Pons (tissue), 1 donor: Measurements from ENCODE around the gene PCYOX1L.

Experiments
- DNase-seq: peaks from one replicate; pipeline ENCODE4 v3.0.0-alpha.2; 2016; ENCODE audit warnings: low spot score

PCYOX1L gene

DNA sequence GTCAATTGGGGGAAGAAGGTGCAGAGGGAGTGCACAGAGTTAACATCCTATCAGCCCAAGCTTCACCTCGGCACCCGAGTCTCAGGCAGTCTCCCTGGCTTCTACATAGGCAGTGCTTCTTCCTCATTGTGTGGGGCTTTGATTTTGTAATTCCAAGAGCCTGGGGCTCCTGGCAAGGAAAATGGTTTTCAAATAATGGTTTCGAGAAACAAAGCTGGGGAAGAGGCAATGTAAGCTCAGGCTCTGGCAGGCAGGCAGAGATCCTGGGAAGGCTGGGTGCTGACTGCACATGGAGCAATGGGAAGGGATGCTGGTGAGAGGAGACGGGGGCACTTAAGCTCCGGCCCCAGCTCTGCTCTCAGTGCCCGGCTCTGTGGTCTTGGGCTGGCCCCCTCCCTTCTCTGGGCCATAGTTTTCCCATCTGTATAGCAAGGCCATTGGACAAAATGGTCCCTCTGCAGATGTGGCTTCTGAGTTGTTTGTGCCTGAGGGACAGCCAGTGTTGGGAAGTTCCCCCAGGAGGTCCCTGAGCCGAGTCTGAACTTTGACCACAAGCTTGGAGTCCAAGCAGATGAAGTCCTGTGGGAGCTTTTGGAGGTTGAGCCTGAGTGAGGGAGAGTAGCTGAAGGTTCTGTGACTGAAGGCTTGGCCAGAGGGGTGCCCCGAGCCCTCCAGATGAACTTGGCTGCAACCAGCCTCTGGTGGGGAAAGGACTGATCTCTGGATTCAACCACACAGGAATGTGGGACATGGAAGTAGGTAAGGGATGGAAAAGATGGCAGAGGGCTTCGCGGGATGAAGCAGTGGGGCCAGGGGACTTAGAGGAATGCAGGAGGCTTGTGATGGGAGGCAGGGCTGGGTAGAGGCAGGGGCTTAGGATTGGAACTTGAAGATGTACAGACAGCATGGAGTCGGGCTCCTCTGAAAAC lies 49.7 kb downstream of the PCYOX1L start:
- DNase-seq = no peak

GRCh38 chr5:149408252-149409099 lies 50.6 kb downstream of the PCYOX1L start:
- no peak for DNase-seq

DNA sequence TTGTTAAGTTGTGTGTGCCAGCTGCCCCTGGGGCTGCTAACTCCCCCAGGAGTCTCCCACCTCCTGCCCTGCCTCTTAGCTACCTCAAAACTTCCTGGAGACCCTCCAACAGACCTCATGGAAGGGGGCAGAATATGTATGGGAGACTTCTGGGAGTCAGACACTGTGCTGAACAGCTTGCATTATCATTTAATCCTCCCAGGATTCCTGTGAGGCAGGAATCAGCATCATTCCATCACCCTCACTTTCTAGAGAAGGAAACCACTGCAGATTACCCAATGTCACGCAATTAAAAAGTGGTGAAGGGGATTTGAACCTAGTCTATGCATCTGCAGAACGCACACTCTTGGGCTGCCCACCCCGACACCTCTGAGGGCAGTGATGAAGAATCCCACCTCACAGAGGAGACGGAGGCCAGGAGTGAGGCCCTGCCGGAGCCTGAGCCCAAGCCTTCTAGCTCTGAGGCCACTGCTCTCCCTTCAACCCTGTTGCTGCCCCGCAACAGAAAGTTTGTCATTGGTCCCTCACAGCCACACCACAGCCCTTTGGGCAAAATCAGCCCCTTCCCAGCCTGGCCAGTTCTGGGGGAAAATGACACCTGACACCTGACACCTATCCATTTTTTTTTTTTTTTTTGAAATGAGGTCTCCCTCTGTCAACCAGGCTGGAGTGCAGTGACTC lies 51.6 kb downstream of the PCYOX1L start:
- DNase-seq = no peak

DNA sequence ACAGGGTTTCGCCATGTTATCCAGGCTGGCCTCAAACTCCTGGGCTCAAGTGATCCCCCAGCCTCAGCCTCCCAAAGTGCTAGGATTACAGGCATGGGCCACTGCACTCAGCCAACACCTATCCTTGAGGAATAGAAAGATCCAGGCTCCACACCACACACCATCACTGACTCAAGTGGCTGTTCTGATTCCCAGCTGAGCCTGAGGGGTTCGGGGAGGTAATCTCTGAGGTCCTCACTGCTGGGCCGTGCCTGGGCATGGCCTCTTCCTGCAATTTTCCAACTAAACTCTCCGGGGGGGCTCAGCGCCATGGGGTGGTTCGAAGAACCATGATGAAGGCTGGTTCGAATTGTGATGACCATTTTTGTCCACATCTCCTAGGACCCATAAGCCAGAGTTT lies 52.2 kb downstream of the PCYOX1L start:
- no peak for DNase-seq

DNA sequence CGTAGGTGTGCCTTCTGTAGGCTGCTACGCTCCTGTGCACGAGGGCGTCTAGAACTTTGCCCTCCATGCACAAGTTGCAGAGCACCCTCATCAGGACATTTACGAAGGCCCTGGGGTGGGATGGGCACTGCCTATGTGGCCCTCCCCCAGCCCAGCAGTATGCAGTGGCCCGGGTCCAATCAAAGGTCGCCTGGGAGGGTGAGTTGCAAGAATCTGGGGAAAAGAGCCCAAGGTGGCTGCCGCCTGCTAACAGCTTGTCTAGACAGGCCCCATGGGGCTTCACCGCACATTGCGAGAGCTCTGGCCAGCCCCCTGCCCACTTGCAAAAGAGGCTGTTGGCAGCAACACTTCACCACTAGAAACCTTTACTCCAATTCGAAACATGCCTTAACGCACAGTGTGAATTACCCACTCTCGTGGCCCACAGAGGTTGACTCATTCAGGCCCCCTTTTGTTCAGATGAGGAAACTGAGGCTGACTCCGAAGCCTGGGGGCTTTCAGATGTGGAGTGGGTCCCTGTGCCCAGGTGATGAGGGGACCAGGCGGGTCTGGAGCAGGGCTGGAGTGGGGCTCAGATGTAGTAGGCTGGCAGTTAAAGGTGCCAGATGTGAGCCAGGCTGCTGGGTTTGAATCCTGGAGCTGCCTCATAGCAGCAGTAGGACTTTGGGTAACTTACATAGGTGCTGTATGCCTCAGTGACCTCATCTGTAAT lies 53.0 kb downstream of the PCYOX1L start:
- DNase-seq = no peak

- no peak for DNase-seq
Measured at GRCh38 chr5:149411738-149412519, 54.1 kb downstream of the PCYOX1L start.

GRCh38 chr5:149412783-149413476 lies 55.1 kb downstream of the PCYOX1L start:
- no peak for DNase-seq

DNA sequence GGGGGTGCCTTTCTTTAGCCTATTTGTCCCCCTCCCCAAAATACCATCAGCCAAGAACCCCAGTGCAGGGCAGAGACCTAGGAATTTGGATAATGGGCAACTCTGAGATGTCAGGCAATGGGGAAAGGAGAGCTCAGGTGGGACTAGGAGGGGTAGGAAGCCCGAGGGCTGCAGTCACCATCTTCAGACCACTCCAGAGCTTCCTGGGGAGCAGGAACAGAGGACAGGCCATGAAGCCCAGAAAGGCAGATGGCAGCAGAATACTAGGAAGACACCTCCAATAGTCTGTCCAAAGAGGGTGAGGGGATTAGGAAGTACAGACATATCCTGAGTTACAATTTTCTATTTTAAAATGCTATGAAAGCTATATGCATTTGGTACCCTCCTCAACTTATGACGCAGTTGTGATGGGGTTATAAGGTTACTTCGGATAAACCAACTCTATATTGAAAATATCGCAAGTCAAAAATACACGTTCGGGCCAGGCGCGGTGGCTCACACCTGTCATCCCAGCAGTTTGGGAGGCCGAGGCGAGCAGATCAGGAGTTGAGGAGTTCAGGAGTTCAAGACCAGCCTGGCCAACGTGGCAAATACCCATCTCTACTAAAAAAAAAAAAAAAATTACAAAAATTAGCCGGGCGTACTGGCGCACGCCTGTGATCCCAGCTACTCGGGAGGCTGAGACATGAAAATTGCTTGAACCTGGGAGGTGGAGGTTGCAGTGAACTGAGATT lies 55.8 kb downstream of the PCYOX1L start:
- no peak for DNase-seq

- DNase-seq = no peak
Measured at GRCh38 chr5:149414405-149415065, 56.7 kb downstream of the PCYOX1L start.

- no peak for DNase-seq
Measured at GRCh38 chr5:149415066-149415967, 57.5 kb downstream of the PCYOX1L start.

DNA sequence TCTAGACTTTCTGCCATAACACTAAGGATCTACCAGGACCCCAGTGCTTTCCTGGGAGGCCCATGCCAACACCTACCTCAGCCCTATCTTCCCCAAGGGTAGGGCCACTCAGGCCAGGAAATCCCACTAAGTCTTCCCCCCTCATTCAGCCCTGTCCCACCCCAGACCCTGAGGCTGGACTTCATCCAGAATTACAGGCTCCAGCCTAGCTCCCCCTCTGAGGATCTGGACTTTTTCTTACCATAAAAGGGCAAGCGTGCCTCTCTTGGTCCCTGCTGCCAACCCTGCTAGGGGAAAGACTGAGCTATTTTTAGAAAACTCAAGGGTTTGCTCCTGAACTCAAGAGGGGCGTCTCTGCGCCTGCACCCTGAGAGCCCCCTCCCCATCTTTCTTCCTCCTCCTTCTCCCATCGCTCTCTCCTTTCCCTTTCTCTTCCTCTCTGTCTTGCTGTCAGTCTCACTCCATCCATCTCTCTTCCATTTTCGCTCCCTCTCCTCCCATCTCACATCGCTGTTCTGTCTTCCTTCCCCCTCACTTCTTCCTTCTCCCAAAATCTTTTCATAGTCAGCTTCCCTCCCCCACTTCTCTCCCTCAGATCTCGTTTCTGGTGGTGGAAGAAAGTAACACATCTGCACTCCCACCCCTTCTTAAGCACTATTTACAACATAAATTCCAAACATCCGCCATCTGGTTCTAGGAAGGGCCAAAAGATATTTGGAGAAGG lies 59.3 kb downstream of the PCYOX1L start:
- DNase-seq = no peak

DNA sequence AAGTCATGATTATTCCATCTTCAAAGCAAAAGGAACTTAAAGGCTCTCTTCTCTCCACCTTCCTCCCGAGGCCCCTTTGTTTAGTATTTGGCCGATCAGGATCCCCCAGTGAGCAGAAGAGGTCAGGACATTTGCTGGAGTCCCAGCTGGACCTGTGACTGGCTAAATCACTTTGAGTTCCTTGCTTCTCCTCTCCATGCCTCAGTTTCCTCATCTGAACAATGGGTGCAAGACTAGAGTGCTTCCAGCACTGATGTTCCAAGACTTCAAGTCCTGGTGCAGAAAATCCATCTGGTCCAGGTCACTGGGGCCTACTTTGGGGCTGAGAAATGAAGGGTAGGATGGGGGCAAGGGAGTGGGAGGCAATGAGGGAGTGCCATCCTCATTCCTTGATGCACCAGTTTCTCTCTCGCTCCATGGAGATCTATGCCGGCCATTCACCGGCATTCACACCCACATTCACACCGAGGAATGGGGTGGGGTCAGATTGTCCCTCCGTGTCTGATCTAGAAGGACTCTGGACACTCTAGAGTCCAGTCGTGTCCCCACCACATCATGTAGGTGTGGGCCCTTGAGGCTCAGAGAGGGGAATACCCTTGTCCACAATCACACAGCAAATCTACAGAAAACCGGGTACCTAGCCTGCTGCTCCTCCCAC lies 60.0 kb downstream of the PCYOX1L start:
- no peak for DNase-seq

- DNase-seq = no peak
Measured at GRCh38 chr5:149418910-149419531, 61.2 kb downstream of the PCYOX1L start.
